AG08396 (cell line): Measurements from ENCODE around the gene BRPF3.

Experiments used
- DNase-seq: peaks from one replicate; pipeline ENCODE4 v3.0.0; 2012; ENCODE audit warnings: low spot score, mixed read lengths

The BRPF3 gene

GRCh38 chr6:36196113-36196879 lies at the start of gene BRPF3:
BRPF3 (plus strand) TSS chr6:36196744; CDS start chr6:36200323, 3,579 bp downstream.
- peak; percentile 88 for DNase-seq

- DNase-seq: no peak
Observed at GRCh38 chr6:36147294-36147693, 49.2 kb upstream of the BRPF3 start.

- no peak for DNase-seq
Observed at GRCh38 chr6:36149476-36149875, 47.1 kb upstream of the BRPF3 start.

GRCh38 chr6:36150283-36150682 lies 46.3 kb upstream of the BRPF3 start:
- no peak for DNase-seq

GRCh38 chr6:36154286-36154685 lies 42.3 kb upstream of the BRPF3 start:
- no peak for DNase-seq

GRCh38 chr6:36155662-36156061 lies 40.9 kb upstream of the BRPF3 start:
- no peak for DNase-seq

GRCh38 chr6:36160147-36160760 lies 36.3 kb upstream of the BRPF3 start:
- DNase-seq: no peak

GRCh38 chr6:36169023-36170007 lies 27.2 kb upstream of the BRPF3 start:
- no peak for DNase-seq

- no peak for DNase-seq
Observed at GRCh38 chr6:36170704-36171103, 25.8 kb upstream of the BRPF3 start.

- no peak for DNase-seq
Observed at GRCh38 chr6:36171573-36171972, 25.0 kb upstream of the BRPF3 start.

GRCh38 chr6:36177166-36177565 lies 19.4 kb upstream of the BRPF3 start:
- DNase-seq: no peak

GRCh38 chr6:36178544-36178943 lies 18.0 kb upstream of the BRPF3 start:
- no peak for DNase-seq

- DNase-seq: no peak
Observed at GRCh38 chr6:36180126-36180525, 16.4 kb upstream of the BRPF3 start.

GRCh38 chr6:36184311-36184710 lies 12.2 kb upstream of the BRPF3 start:
- no peak for DNase-seq

GRCh38 chr6:36186199-36186598 lies 10.3 kb upstream of the BRPF3 start:
- DNase-seq: no peak

GRCh38 chr6:36187446-36187845 lies 9.1 kb upstream of the BRPF3 start:
- no peak for DNase-seq

GRCh38 chr6:36195471-36196112 lies 952 bp upstream of the BRPF3 start:
- DNase-seq: no peak

GRCh38 chr6:36196880-36197548 lies 470 bp downstream of the BRPF3 start:
- peak; percentile 100 for DNase-seq

- no peak for DNase-seq
Observed at GRCh38 chr6:36197739-36198221, 1.2 kb downstream of the BRPF3 start.

- DNase-seq: no peak
Observed at GRCh38 chr6:36198986-36199385, 2.4 kb downstream of the BRPF3 start.

GRCh38 chr6:36200154-36200891 lies 3.8 kb downstream of the BRPF3 start:
- no peak for DNase-seq
